ENCODE results near the gene UFSP2.
"Not testable (repeated sequence)": the region's sequence is repeated elsewhere in the genome, so short reads cannot be mapped to it uniquely, and the experiment has no call there.

UFSP2 gene

GRCh38 chr4:185369731-185370130, 56.0 kb downstream of the UFSP2 start:
- H3K36me3 ChIP-seq (ENCODE audit: control insufficient read depth, insufficient read depth, low read length): peaks cover 2% of the 10 kb centered on the region; the same call in 1 of the 2 replicates
- no peak overlapping the region for H3K27ac ChIP-seq (ENCODE audit: low read depth, low read length)
- H3K4me3 ChIP-seq (ENCODE audit: low read depth, low read length): no peak overlapping the region
- H3K9ac ChIP-seq (ENCODE audit: low read depth, low read length): no peak overlapping the region
- H3K4me1 ChIP-seq (ENCODE audit: control insufficient read depth, insufficient read depth, low read length): peaks cover 9% of the 10 kb centered on the region; the same call in 1 of the 2 replicates
- no peaks in the 10 kb centered on the region for H3K9me3 ChIP-seq (ENCODE audit: control insufficient read depth, insufficient read depth, low read length)
- no peaks in the 10 kb centered on the region for H3K27me3 ChIP-seq (ENCODE audit: control insufficient read depth, insufficient read depth, low read length)

GRCh38 chr4:185364886-185365285, 60.9 kb downstream of the UFSP2 start:
- Histone ChIP-seq H3K27me3 (ENCODE audit: control insufficient read depth, insufficient read depth, low read length) (no peaks in the 10 kb centered on the region), H3K36me3 (ENCODE audit: control insufficient read depth, insufficient read depth, low read length) (peaks cover 4% of the 10 kb centered on the region)

GRCh38 chr4:185363251-185363650, 62.5 kb downstream of the UFSP2 start:
- no peaks in the 10 kb centered on the region for H3K9me3 ChIP-seq (ENCODE audit: control insufficient read depth, insufficient read depth, low read length)
- H3K27me3 ChIP-seq (ENCODE audit: control insufficient read depth, insufficient read depth, low read length): no peaks in the 10 kb centered on the region
- peaks cover 7% of the 10 kb centered on the region; the same call in 1 of the 2 replicates for H3K4me1 ChIP-seq (ENCODE audit: control insufficient read depth, insufficient read depth, low read length)
- no peak overlapping the region for H3K4me3 ChIP-seq (ENCODE audit: low read depth, low read length)
- H3K27ac ChIP-seq (ENCODE audit: low read depth, low read length): no peak overlapping the region
- peaks cover 9% of the 10 kb centered on the region for H3K36me3 ChIP-seq (ENCODE audit: control insufficient read depth, insufficient read depth, low read length)
- H3K9ac ChIP-seq (ENCODE audit: low read depth, low read length): no peak overlapping the region

More at GRCh38 chr4:185364886-185365285, 60.9 kb downstream of the UFSP2 start:
- Histone ChIP-seq H3K9ac (ENCODE audit: low read depth, low read length) (no peak overlapping the region), H3K4me1 (ENCODE audit: control insufficient read depth, insufficient read depth, low read length) (peaks cover 12% of the 10 kb centered on the region; the same call in 1 of the 2 replicates), H3K4me3 (ENCODE audit: low read depth, low read length) (no peak overlapping the region), H3K27ac (ENCODE audit: low read depth, low read length) (no peak overlapping the region), H3K9me3 (ENCODE audit: control insufficient read depth, insufficient read depth, low read length) (no peaks in the 10 kb centered on the region)

- not testable (repeated sequence) for H3K9me3 ChIP-seq (ENCODE audit: control insufficient read depth, insufficient read depth, low read length); H3K4me3 ChIP-seq (ENCODE audit: low read depth, low read length); H3K4me1 ChIP-seq (ENCODE audit: control insufficient read depth, insufficient read depth, low read length); H3K9ac ChIP-seq (ENCODE audit: low read depth, low read length); H3K27ac ChIP-seq (ENCODE audit: low read depth, low read length); H3K27me3 ChIP-seq (ENCODE audit: control insufficient read depth, insufficient read depth, low read length)
- H3K36me3 ChIP-seq (ENCODE audit: control insufficient read depth, insufficient read depth, low read length): peaks cover 14% of the 10 kb centered on the region
Measured at GRCh38 chr4:185362570-185362969, 63.2 kb downstream of the UFSP2 start.

- Histone ChIP-seq H3K36me3 (ENCODE audit: control insufficient read depth, insufficient read depth, low read length) (peaks cover 14% of the 10 kb centered on the region), H3K27me3 (ENCODE audit: control insufficient read depth, insufficient read depth, low read length) (no peaks in the 10 kb centered on the region), H3K9ac (ENCODE audit: low read depth, low read length) (no peak overlapping the region), H3K4me1 (ENCODE audit: control insufficient read depth, insufficient read depth, low read length) (peaks cover 7% of the 10 kb centered on the region; the same call in 1 of the 2 replicates), H3K27ac (ENCODE audit: low read depth, low read length) (no peak overlapping the region), H3K9me3 (ENCODE audit: control insufficient read depth, insufficient read depth, low read length) (no peaks in the 10 kb centered on the region), H3K4me3 (ENCODE audit: low read depth, low read length) (no peak overlapping the region)
Measured at GRCh38 chr4:185361872-185362271, 63.9 kb downstream of the UFSP2 start.

GRCh38 chr4:185359767-185360446, 65.9 kb downstream of the UFSP2 start:
- no peak overlapping the region for H3K27ac ChIP-seq (ENCODE audit: low read depth, low read length)
- peaks cover 7% of the 10 kb centered on the region; the same call in 1 of the 2 replicates for H3K4me1 ChIP-seq (ENCODE audit: control insufficient read depth, insufficient read depth, low read length)
- peaks cover 14% of the 10 kb centered on the region for H3K36me3 ChIP-seq (ENCODE audit: control insufficient read depth, insufficient read depth, low read length)
- H3K9me3 ChIP-seq (ENCODE audit: control insufficient read depth, insufficient read depth, low read length): no peaks in the 10 kb centered on the region
- no peaks in the 10 kb centered on the region for H3K27me3 ChIP-seq (ENCODE audit: control insufficient read depth, insufficient read depth, low read length)
- no peak overlapping the region for H3K4me3 ChIP-seq (ENCODE audit: low read depth, low read length)
- H3K9ac ChIP-seq (ENCODE audit: low read depth, low read length): no peak overlapping the region

- H3K9me3 ChIP-seq (ENCODE audit: control insufficient read depth, insufficient read depth, low read length): no peaks in the 10 kb centered on the region
- H3K27me3 ChIP-seq (ENCODE audit: control insufficient read depth, insufficient read depth, low read length): no peaks in the 10 kb centered on the region
- H3K9ac ChIP-seq (ENCODE audit: low read depth, low read length): no peak overlapping the region
- H3K36me3 ChIP-seq (ENCODE audit: control insufficient read depth, insufficient read depth, low read length): peaks cover 19% of the 10 kb centered on the region
- no peak overlapping the region for H3K27ac ChIP-seq (ENCODE audit: low read depth, low read length)
- H3K4me3 ChIP-seq (ENCODE audit: low read depth, low read length): no peak overlapping the region
- H3K4me1 ChIP-seq (ENCODE audit: control insufficient read depth, insufficient read depth, low read length): peaks cover 7% of the 10 kb centered on the region; the same call in 1 of the 2 replicates
Measured at GRCh38 chr4:185358959-185359358, 66.8 kb downstream of the UFSP2 start.

GRCh38 chr4:185358514-185358913, 67.2 kb downstream of the UFSP2 start:
- Histone ChIP-seq H3K4me1 (ENCODE audit: control insufficient read depth, insufficient read depth, low read length) (peaks cover 7% of the 10 kb centered on the region; the same call in 1 of the 2 replicates), H3K27me3 (ENCODE audit: control insufficient read depth, insufficient read depth, low read length) (no peaks in the 10 kb centered on the region), H3K4me3 (ENCODE audit: low read depth, low read length) (no peak overlapping the region), H3K36me3 (ENCODE audit: control insufficient read depth, insufficient read depth, low read length) (peaks cover 19% of the 10 kb centered on the region), H3K27ac (ENCODE audit: low read depth, low read length) (no peak overlapping the region), H3K9me3 (ENCODE audit: control insufficient read depth, insufficient read depth, low read length) (no peaks in the 10 kb centered on the region), H3K9ac (ENCODE audit: low read depth, low read length) (no peak overlapping the region)

GRCh38 chr4:185357733-185358440, 67.9 kb downstream of the UFSP2 start:
- Histone ChIP-seq H3K4me3 (ENCODE audit: low read depth, low read length) (no peak overlapping the region), H3K27me3 (ENCODE audit: control insufficient read depth, insufficient read depth, low read length) (no peaks in the 10 kb centered on the region), H3K4me1 (ENCODE audit: control insufficient read depth, insufficient read depth, low read length) (peaks cover 4% of the 10 kb centered on the region; the same call in 1 of the 2 replicates), H3K9ac (ENCODE audit: low read depth, low read length) (no peak overlapping the region), H3K36me3 (ENCODE audit: control insufficient read depth, insufficient read depth, low read length) (peaks cover 19% of the 10 kb centered on the region), H3K27ac (ENCODE audit: low read depth, low read length) (no peak overlapping the region), H3K9me3 (ENCODE audit: control insufficient read depth, insufficient read depth, low read length) (no peaks in the 10 kb centered on the region)

GRCh38 chr4:185357211-185357610, 68.6 kb downstream of the UFSP2 start:
- Histone ChIP-seq H3K4me3 (ENCODE audit: low read depth, low read length) (no peak overlapping the region), H3K9ac (ENCODE audit: low read depth, low read length) (no peak overlapping the region), H3K27ac (ENCODE audit: low read depth, low read length) (no peak overlapping the region), H3K36me3 (ENCODE audit: control insufficient read depth, insufficient read depth, low read length) (peaks cover 19% of the 10 kb centered on the region), H3K27me3 (ENCODE audit: control insufficient read depth, insufficient read depth, low read length) (no peaks in the 10 kb centered on the region), H3K4me1 (ENCODE audit: control insufficient read depth, insufficient read depth, low read length) (peaks cover 4% of the 10 kb centered on the region; the same call in 1 of the 2 replicates), H3K9me3 (ENCODE audit: control insufficient read depth, insufficient read depth, low read length) (no peaks in the 10 kb centered on the region)

- H3K4me3 ChIP-seq (ENCODE audit: low read depth, low read length): no peak overlapping the region
- no peak overlapping the region for H3K27ac ChIP-seq (ENCODE audit: low read depth, low read length)
- H3K4me1 ChIP-seq (ENCODE audit: control insufficient read depth, insufficient read depth, low read length): no peaks in the 10 kb centered on the region
- no peak overlapping the region for H3K9ac ChIP-seq (ENCODE audit: low read depth, low read length)
- no peaks in the 10 kb centered on the region for H3K27me3 ChIP-seq (ENCODE audit: control insufficient read depth, insufficient read depth, low read length)
- H3K9me3 ChIP-seq (ENCODE audit: control insufficient read depth, insufficient read depth, low read length): no peaks in the 10 kb centered on the region
- peaks cover 5% of the 10 kb centered on the region; the same call in 1 of the 2 replicates for H3K36me3 ChIP-seq (ENCODE audit: control insufficient read depth, insufficient read depth, low read length)
Measured at GRCh38 chr4:185352741-185353140, 73.0 kb downstream of the UFSP2 start.
